ENCODE data around the gene PRODH2.
"Not testable (repeated sequence)": the region's sequence is repeated elsewhere in the genome, so short reads cannot be mapped to it uniquely, and the experiment has no call there.

Gene PRODH2

GRCh38 chr19:35780717-35781116, 31.9 kb downstream of the PRODH2 start:
- DNase-seq: no peak

GRCh38 chr19:35780058-35780457, 32.6 kb downstream of the PRODH2 start:
- no peak for DNase-seq

GRCh38 chr19:35779033-35779432, 33.6 kb downstream of the PRODH2 start:
- DNase-seq: no peak

- DNase-seq: no peak
Measured at GRCh38 chr19:35777961-35778360, 34.7 kb downstream of the PRODH2 start.

GRCh38 chr19:35777086-35777841, 35.4 kb downstream of the PRODH2 start:
- no peak for DNase-seq

- DNase-seq: no peak
Measured at GRCh38 chr19:35776102-35776788, 36.4 kb downstream of the PRODH2 start.

- peak; percentile 99 for DNase-seq
Measured at GRCh38 chr19:35775298-35776101, 37.1 kb downstream of the PRODH2 start, which contains the start of gene ARHGAP33. Gene ARHGAP33, plus strand, starts transcription at chr19:35775564. Its CDS starts 95 bp downstream, at chr19:35775659.

GRCh38 chr19:35775046-35775297, 37.7 kb downstream of the PRODH2 start:
- no peak for DNase-seq

- no peak for DNase-seq
Measured at GRCh38 chr19:35774274-35775045, 38.2 kb downstream of the PRODH2 start.

GRCh38 chr19:35773020-35773806, 39.4 kb downstream of the PRODH2 start:
- no peak for DNase-seq

GRCh38 chr19:35772362-35772761, 40.3 kb downstream of the PRODH2 start:
- DNase-seq: not testable (repeated sequence)

- DNase-seq: no peak
Measured at GRCh38 chr19:35768082-35768421, 44.6 kb downstream of the PRODH2 start.

- no peak for DNase-seq
Measured at GRCh38 chr19:35767288-35768081, 45.2 kb downstream of the PRODH2 start.

- no peak for DNase-seq
Measured at GRCh38 chr19:35766571-35767104, 46.0 kb downstream of the PRODH2 start.

GRCh38 chr19:35764432-35765315, 48.0 kb downstream of the PRODH2 start:
- no peak for DNase-seq

- no peak for DNase-seq
Measured at GRCh38 chr19:35760711-35761349, 51.8 kb downstream of the PRODH2 start.

GRCh38 chr19:35759697-35760096, 52.9 kb downstream of the PRODH2 start:
- DNase-seq: no peak

GRCh38 chr19:35757749-35758608, 54.7 kb downstream of the PRODH2 start, which contains the start of gene PROSER3:
Gene PROSER3, plus strand, starts transcription at chr19:35758176. Its CDS starts 40 bp downstream, at chr19:35758216.
- DNase-seq: peak; percentile 99
